HEK293 (cell line): ENCODE measurements around the gene HIRIP3.

Experiments
- ELK4 ChIP-seq: IDR thresholded peaks from 2 replicates; pipeline ENCODE4 v1.6.1; 2011; ENCODE audit warnings: mild to moderate bottlenecking, low read depth, low read length, borderline replicate concordance
- GLI4 ChIP-seq: fragments of 450-650 bp; formaldehyde crosslinking; IDR thresholded peaks from 2 replicates; pipeline ENCODE4 v1.5.1; 2016; ENCODE audit warnings: missing biosample characterization, missing genetic modification characterization
- KLF7 ChIP-seq: fragments of 450-650 bp; formaldehyde crosslinking; IDR thresholded peaks from 2 replicates; pipeline ENCODE4 v1.5.1; 2016; ENCODE audit warnings: missing biosample characterization, missing genetic modification characterization, borderline replicate concordance
- MYNN ChIP-seq: fragments of 450-650 bp; formaldehyde crosslinking; IDR thresholded peaks from 2 replicates; pipeline ENCODE4 v1.5.1; 2016; ENCODE audit warnings: missing biosample characterization, missing genetic modification characterization, borderline replicate concordance
- OSR2 ChIP-seq: fragments of 450-650 bp; formaldehyde crosslinking; IDR thresholded peaks from 2 replicates; pipeline ENCODE4 v1.5.1; 2016; ENCODE audit warnings: missing biosample characterization, missing genetic modification characterization
- SCRT2 ChIP-seq: fragments of 450-650 bp; formaldehyde crosslinking; IDR thresholded peaks from 2 replicates; pipeline ENCODE4 v1.5.1; 2016; ENCODE audit warnings: missing biosample characterization, missing genetic modification characterization
- SP2 ChIP-seq: fragments of 450-650 bp; formaldehyde crosslinking; IDR thresholded peaks from 2 replicates; pipeline ENCODE4 v1.5.1; 2016; ENCODE audit warnings: missing biosample characterization, missing genetic modification characterization
- SP3 ChIP-seq: fragments of 450-650 bp; formaldehyde crosslinking; IDR thresholded peaks from 2 replicates; pipeline ENCODE4 v1.5.1; 2016; ENCODE audit warnings: missing biosample characterization, missing genetic modification characterization
- TCF7L2 ChIP-seq: IDR thresholded peaks from 2 replicates; pipeline ENCODE4 v1.6.1; 2011; ENCODE audit warnings: low read depth, mild to moderate bottlenecking, inconsistent platforms, low read length, moderate library complexity, borderline replicate concordance
- TSHZ1 ChIP-seq: fragments of 450-650 bp; formaldehyde crosslinking; IDR thresholded peaks from 2 replicates; pipeline ENCODE4 v1.5.1; 2016; ENCODE audit warnings: missing biosample characterization, missing genetic modification characterization, borderline replicate concordance
- YY2 ChIP-seq: fragments of 450-650 bp; formaldehyde crosslinking; IDR thresholded peaks from 2 replicates; pipeline ENCODE4 v1.5.1; 2016; ENCODE audit warnings: missing biosample characterization, missing genetic modification characterization
- ZNF10 ChIP-seq: fragments of 450-650 bp; formaldehyde crosslinking; IDR thresholded peaks from 2 replicates; pipeline ENCODE4 v1.5.1; 2017; ENCODE audit warnings: missing biosample characterization, missing genetic modification characterization
- ZNF138 ChIP-seq: fragments of 450-650 bp; formaldehyde crosslinking; IDR thresholded peaks from 2 replicates; pipeline ENCODE4 v1.5.1; 2016; ENCODE audit warnings: missing biosample characterization, missing genetic modification characterization, borderline replicate concordance
- ZNF157 ChIP-seq: fragments of 450-650 bp; formaldehyde crosslinking; IDR thresholded peaks from 2 replicates; pipeline ENCODE4 v1.5.1; 2016; ENCODE audit warnings: missing biosample characterization, missing genetic modification characterization
- ZNF175 ChIP-seq: fragments of 450-650 bp; formaldehyde crosslinking; IDR thresholded peaks from 2 replicates; pipeline ENCODE4 v1.5.1; 2016; ENCODE audit warnings: missing biosample characterization, missing genetic modification characterization
- ZNF221 ChIP-seq: fragments of 450-650 bp; formaldehyde crosslinking; IDR thresholded peaks from 2 replicates; pipeline ENCODE4 v1.5.1; 2017; ENCODE audit warnings: missing biosample characterization, missing genetic modification characterization, borderline replicate concordance
- ZNF354C ChIP-seq: fragments of 450-650 bp; formaldehyde crosslinking; IDR thresholded peaks from 2 replicates; pipeline ENCODE4 v1.5.1; 2016; ENCODE audit warnings: missing biosample characterization, missing genetic modification characterization, low read depth, borderline replicate concordance
- ZNF366 ChIP-seq: fragments of 450-650 bp; formaldehyde crosslinking; conservative IDR thresholded peaks from 2 replicates; pipeline ENCODE4 v1.5.1; 2016; ENCODE audit warnings: missing biosample characterization, missing genetic modification characterization
- ZNF394 ChIP-seq: fragments of 450-650 bp; formaldehyde crosslinking; IDR thresholded peaks from 2 replicates; pipeline ENCODE4 v1.5.1; 2016; ENCODE audit warnings: missing biosample characterization, missing genetic modification characterization, mild to moderate bottlenecking, moderate library complexity, borderline replicate concordance
- ZNF48 ChIP-seq: fragments of 450-650 bp; formaldehyde crosslinking; IDR thresholded peaks from 2 replicates; pipeline ENCODE4 v1.5.1; 2016; ENCODE audit warnings: missing biosample characterization, missing genetic modification characterization
- ZNF600 ChIP-seq: fragments of 450-650 bp; formaldehyde crosslinking; IDR thresholded peaks from 2 replicates; pipeline ENCODE4 v1.5.1; 2016; ENCODE audit warnings: missing biosample characterization, missing genetic modification characterization
- ZNF624 ChIP-seq: fragments of 450-650 bp; formaldehyde crosslinking; IDR thresholded peaks from 2 replicates; pipeline ENCODE4 v1.5.1; 2017; ENCODE audit warnings: missing biosample characterization, missing genetic modification characterization
- ZNF654 ChIP-seq: fragments of 450-650 bp; formaldehyde crosslinking; IDR thresholded peaks from 2 replicates; pipeline ENCODE4 v1.5.1; 2016; ENCODE audit warnings: low read depth, missing biosample characterization, missing genetic modification characterization
- ZNF664 ChIP-seq: fragments of 450-650 bp; formaldehyde crosslinking; IDR thresholded peaks from 2 replicates; pipeline ENCODE4 v1.5.1; 2016; ENCODE audit warnings: missing biosample characterization, missing genetic modification characterization
- ZNF76 ChIP-seq: fragments of 450-650 bp; formaldehyde crosslinking; IDR thresholded peaks from 2 replicates; pipeline ENCODE4; 2016; ENCODE audit warnings: low read depth, missing biosample characterization, missing genetic modification characterization, borderline replicate concordance
- ZNF830 ChIP-seq: fragments of 450-650 bp; IDR thresholded peaks from 2 replicates; pipeline ENCODE4 v1.5.0; 2018; ENCODE audit warnings: missing biosample characterization, missing genetic modification characterization, low read depth, mild to moderate bottlenecking, moderate library complexity
- ZSCAN16 ChIP-seq: fragments of 450-650 bp; formaldehyde crosslinking; IDR thresholded peaks from 2 replicates; pipeline ENCODE4 v1.5.1; 2016; ENCODE audit warnings: missing biosample characterization, missing genetic modification characterization
- ZSCAN30 ChIP-seq: fragments of 450-650 bp; IDR thresholded peaks from 2 replicates; pipeline ENCODE4 v1.5.1; 2018; ENCODE audit warnings: missing biosample characterization, mild to moderate bottlenecking, missing genetic modification characterization, moderate library complexity
- TF ChIP-seq, protein P1 (sequence below): fragments of 450-650 bp; formaldehyde crosslinking; IDR thresholded peaks from 2 replicates; pipeline ENCODE4 v1.5.1; 2016; ENCODE audit warnings: missing biosample characterization, missing genetic modification characterization
- TF ChIP-seq, protein P2 (sequence below): fragments of 450-650 bp; formaldehyde crosslinking; IDR thresholded peaks from 2 replicates; pipeline ENCODE4 v1.5.1; 2016; ENCODE audit warnings: missing biosample characterization, missing genetic modification characterization
- TF ChIP-seq, protein P3 (sequence below): fragments of 450-650 bp; formaldehyde crosslinking; IDR thresholded peaks from 2 replicates; pipeline ENCODE4 v1.5.1; 2016; ENCODE audit warnings: missing biosample characterization, missing genetic modification characterization, borderline replicate concordance
- TF ChIP-seq, protein P4 (sequence below): fragments of 450-650 bp; formaldehyde crosslinking; IDR thresholded peaks from 2 replicates; pipeline ENCODE4 v1.5.1; 2016; ENCODE audit warnings: missing biosample characterization, missing genetic modification characterization

The HIRIP3 gene

GRCh38 chr16:30018731-30019158, 23.3 kb upstream of the HIRIP3 start (continued):
- 0 out of 2 replicates have a peak, but pooled peaks have one; percentile 13 for TF ChIP-seq SP2
- TF ChIP-seq ZSCAN16 (tag by site-specific recombination), result no peak
- TF ChIP-seq OSR2 (tag by site-specific recombination), result peak; percentile 25; the same call in 1 of the 2 replicates
- TF ChIP-seq SP3, result peak; percentile 49
- TF ChIP-seq SCRT2 (tag by site-specific recombination), result no peak
- TF ChIP-seq ZNF221 (tag by site-specific recombination), result no peak
- TF ChIP-seq ZNF394 (tag by site-specific recombination), result peak; percentile 73; the same call in 1 of the 2 replicates
- TF ChIP-seq, protein P1, sequence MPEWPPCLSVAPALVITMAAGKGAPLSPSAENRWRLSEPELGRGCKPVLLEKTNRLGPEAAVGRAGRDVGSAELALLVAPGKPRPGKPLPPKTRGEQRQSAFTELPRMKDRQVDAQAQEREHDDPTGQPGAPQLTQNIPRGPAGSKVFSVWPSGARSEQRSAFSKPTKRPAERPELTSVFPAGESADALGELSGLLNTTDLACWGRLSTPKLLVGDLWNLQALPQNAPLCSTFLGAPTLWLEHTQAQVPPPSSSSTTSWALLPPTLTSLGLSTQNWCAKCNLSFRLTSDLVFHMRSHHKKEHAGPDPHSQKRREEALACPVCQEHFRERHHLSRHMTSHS (tag by site-specific recombination), result no peak
- no peak for TF ChIP-seq ZNF175 (tag by site-specific recombination)
- TF ChIP-seq ZNF138 (tag by site-specific recombination), result no peak
- TF ChIP-seq ZNF354C (tag by site-specific recombination), result no peak
- no peak for TF ChIP-seq ZNF48 (tag by site-specific recombination)
- TF ChIP-seq ZNF664 (tag by site-specific recombination), result no peak
- no peak for TF ChIP-seq ELK4
- TF ChIP-seq GLI4 (tag by site-specific recombination), result no peak
- no peak for TF ChIP-seq YY2 (tag by site-specific recombination)
- TF ChIP-seq, protein P2, sequence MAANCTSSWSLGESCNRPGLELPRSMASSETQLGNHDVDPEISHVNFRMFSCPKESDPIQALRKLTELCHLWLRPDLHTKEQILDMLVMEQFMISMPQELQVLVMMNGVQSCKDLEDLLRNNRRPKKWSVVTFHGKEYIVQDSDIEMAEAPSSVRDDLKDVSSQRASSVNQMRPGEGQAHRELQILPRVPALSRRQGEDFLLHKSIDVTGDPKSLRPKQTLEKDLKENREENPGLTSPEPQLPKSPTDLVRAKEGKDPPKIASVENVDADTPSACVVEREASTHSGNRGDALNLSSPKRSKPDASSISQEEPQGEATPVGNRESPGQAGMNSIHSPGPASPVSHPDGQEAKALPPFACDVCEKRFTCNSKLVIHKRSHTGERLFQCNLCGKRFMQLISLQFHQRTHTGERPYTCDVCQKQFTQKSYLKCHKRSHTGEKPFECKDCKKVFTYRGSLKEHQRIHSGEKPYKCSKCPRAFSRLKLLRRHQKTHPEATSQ (tag by site-specific recombination), result no peak
- TF ChIP-seq MYNN, result no peak
- TF ChIP-seq TCF7L2, result no peak
- no peak for TF ChIP-seq ZNF624 (tag by site-specific recombination)
- TF ChIP-seq ZNF654 (tag by site-specific recombination), result peak; percentile 13; the same call in 1 of the 2 replicates
- TF ChIP-seq TSHZ1, result peak; percentile 66; the same call in 1 of the 2 replicates
- no peak for TF ChIP-seq KLF7 (tag by site-specific recombination)
- no peak for TF ChIP-seq ZSCAN30 (tag by site-specific recombination)
- TF ChIP-seq ZNF157 (tag by site-specific recombination), result no peak
- TF ChIP-seq, protein P3, sequence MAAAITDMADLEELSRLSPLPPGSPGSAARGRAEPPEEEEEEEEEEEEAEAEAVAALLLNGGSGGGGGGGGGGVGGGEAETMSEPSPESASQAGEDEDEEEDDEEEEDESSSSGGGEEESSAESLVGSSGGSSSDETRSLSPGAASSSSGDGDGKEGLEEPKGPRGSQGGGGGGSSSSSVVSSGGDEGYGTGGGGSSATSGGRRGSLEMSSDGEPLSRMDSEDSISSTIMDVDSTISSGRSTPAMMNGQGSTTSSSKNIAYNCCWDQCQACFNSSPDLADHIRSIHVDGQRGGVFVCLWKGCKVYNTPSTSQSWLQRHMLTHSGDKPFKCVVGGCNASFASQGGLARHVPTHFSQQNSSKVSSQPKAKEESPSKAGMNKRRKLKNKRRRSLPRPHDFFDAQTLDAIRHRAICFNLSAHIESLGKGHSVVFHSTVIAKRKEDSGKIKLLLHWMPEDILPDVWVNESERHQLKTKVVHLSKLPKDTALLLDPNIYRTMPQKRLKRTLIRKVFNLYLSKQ (tag by site-specific recombination), result no peak
- peak; percentile 86 for TF ChIP-seq ZNF600 (tag by site-specific recombination)
- TF ChIP-seq ZNF366 (tag by site-specific recombination), result peak; percentile 97
- TF ChIP-seq ZNF76 (tag by site-specific recombination), result no peak
- peak; percentile 51; the same call in 1 of the 2 replicates for TF ChIP-seq ZNF10 (tag by site-specific recombination)
- TF ChIP-seq ZNF830 (tag by site-specific recombination), result no peak
- TF ChIP-seq, protein P4, sequence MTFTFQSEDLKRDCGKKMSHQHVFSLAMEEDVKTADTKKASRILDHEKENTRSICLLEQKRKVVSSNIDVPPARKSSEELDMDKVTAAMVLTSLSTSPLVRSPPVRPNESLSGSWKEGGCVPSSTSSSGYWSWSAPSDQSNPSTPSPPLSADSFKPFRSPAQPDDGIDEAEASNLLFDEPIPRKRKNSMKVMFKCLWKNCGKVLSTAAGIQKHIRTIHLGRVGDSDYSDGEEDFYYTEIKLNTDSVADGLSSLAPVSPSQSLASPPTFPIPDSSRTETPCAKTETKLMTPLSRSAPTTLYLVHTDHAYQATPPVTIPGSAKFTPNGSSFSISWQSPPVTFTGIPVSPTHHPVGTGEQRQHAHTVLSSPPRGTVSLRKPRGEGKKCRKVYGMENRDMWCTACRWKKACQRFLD (tag by site-specific recombination), result no peak
